GM19193 (cell line): ENCODE data around the gene FAM187B.

ENCODE experiments used
- POLR2A ChIP-seq: IDR thresholded peaks from 4 replicates; pipeline ENCODE4 v1.6.1; 2011; ENCODE audit not compliant: insufficient read depth, insufficient read length; ENCODE audit errors: extremely low read depth

FAM187B gene

DNA sequence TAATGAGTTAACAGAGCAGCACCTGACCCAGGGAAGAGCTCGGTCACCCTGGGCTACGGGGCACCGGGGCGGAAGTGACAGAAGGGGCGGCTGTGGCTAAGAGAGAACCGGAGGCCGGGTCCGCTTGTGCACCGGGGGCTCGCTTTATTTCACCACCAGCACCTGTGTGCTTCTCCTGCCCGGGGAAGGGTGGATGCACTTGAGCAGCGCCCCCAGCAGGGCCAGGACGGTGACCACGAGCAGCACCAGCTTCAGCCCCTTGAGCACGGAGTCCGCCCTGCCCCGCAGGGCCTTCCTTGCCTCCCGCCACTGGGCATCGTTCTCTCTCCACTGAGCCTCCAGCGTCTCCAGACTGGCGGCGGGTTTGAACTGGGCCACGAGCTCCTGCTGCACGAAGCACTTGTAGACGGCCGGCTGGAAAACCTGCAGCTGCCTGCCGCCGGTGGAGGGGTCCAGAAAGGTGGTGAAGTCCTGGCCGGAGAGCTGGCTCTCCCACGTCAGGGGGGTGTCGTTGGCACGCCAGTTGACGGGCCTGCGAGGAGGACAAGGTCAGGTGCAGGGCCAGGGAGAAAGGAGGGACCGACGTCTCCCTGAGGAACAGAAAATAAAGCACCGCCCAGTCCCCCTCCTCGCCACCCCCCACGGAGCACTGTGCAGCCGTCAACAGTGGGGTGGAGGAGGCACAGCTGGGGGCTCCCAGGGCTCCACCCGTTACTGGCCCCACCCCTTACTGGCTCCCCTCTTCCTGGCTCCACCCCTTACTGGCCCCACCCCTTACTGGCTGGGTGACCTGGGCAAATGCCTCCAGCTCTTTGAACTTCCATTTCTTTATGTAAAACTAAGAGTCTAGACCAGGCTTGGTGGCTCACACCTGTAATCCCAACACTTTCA lies 3.6 kb downstream of the FAM187B start:
- no peak for TF ChIP-seq POLR2A

DNA sequence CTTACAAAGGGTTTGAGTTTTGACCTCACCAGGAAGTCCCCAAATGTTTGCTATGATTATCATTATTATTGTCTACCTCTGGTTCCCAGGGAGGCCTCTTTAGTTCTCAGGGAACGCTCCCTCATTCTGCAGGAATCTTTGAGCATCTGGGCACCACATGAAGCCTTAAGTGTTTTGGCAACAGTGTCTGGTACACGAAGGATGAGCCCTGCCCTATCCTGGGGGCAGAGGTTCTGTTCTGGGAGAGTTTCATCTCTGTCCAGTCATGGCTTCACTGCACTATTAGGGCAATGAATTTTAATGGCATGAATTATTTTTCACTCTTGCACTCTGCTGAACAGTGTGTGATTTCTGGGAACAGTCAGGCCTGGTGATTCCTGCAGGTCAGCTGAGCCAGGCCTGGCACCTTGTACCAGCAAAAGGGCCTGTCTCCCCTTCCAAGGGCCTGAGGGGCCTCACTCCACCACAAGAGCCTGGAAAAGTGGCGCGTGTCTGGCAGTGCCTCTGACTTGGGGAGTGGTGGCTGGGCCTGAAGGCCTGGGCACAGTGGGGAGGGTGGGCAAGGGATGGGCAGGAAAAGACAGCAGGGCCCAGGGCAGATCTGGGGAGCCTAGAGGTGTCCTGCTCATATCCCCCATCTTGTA lies 4.6 kb downstream of the FAM187B start:
- TF ChIP-seq POLR2A, result no peak

DNA sequence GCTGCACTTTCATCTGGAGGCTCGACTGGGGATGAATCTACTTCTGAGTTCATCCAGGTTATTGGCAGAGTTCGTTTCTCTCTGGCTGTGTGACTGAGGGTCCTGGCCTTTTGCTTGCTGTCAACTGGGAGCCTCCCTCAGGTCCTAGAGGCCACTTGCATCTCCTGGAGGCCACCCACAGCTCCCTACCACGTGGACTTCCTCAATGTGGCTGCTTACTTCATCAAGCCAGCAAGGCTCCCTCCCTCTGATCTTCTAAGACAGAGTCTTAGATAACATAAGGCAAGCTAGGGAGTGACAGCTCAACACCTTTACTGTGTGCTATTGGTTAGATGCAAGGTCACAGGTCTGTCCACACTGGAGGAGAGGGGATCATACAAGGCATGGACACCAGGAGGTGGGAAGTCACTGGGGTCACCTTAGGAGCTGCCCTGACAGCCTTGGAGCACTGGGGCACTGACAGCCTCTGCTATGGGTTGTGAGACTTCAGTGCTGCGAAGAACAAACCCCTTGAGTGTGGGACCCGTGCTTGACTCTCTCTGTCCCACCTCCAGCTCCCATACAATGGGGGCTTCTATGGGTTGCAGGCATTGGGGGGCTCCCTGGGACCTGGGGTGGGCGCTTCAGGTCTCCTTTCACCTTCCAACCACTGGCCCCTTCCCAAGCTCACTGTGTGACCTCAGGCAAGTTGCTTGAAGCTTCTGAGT lies 5.3 kb downstream of the FAM187B start:
- TF ChIP-seq POLR2A, result no peak

DNA sequence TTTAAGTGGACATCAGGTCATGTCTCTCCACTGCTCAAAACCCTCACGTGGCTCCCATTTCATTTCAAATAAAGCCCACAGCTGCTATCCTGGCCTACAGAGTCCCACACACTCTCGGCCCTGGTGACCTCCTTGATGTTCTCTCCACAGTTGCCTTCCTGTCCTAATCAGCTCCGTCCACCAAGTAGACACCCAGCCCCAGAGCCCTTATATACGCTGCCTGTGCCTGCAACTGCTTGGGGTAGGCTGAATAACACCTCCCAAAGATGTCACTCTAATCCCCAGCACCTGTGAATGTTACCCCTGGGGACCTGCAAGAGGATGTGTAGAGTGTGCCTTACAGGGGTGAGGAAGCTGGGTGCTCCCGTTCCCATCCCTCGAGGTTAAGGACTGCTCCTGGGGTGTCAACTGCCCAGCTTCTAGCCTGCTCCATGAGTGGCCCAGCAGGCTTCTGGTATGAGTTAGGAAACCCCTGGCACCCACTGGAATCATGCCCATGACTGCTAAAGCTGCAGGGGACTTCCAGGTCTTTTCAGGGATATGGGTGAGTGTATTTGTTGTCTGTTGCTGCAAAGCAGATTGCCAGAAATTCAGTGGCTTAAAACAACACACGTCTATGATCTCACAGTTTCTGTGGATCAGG lies 6.0 kb downstream of the FAM187B start:
- no peak for TF ChIP-seq POLR2A

DNA sequence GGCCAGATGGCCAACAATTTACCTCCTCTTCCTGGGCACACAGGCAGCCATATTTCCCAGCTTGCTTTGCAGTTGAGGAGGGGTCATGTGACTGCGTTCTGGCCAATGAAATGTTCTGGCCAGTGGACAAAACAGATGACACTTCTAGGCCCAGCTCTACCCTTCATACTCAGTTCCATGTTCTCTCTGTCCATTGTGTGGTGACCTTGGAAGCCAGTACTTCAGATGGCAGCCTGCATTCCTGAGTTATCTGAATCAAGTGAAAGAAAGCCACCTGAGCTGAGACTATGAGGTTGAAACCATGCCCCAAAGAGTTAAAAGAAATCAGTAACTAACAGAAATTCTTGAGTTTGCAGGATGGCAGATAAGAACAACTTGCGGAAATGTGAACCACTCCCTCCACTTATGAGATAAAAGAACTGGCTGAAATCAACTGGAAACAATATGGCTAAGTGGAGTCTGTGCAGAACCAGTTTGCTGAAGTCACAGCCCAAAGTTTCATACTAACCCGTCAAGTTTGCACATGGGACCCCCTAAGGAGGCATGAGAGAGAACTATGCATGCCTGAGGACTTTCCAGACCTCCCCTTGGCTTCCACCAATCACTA lies 8.1 kb downstream of the FAM187B start:
- no peak for TF ChIP-seq POLR2A

DNA sequence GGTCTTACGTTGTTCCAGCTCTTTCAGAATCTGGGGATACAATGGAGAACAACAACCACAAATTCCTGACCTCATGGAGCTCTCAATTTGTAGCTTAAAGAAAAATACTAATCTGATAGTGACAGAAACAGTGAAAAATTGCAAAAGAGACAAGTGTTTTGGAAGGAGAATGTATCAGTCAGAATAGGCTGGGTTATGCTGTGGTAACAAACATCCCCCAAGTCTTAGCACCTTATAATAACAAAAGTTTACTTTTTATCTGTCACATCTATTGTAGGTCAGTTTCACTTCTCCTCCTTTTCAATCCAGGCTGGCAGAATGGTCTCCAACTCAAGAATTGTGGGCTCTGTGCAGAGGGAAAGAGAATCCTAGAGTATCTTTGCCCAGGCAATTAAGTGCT lies 9.5 kb downstream of the FAM187B start:
- no peak for TF ChIP-seq POLR2A

DNA sequence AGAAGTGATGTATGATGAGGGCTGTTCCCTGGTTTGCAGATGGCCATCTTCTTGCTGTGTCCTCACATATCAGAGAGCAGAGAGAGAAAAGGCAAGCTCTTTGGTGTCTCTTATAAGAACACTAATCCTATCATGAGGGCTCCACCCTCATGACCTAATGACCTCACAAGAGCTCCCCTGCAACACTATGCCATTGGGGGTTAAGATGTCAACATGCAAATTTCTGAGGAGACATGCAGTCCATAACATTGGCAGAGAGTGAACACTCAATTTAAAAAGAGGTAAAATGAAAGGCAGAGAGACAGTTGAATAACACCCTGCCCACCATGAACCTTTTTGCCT lies 10.9 kb downstream of the FAM187B start:
- no peak for TF ChIP-seq POLR2A

DNA sequence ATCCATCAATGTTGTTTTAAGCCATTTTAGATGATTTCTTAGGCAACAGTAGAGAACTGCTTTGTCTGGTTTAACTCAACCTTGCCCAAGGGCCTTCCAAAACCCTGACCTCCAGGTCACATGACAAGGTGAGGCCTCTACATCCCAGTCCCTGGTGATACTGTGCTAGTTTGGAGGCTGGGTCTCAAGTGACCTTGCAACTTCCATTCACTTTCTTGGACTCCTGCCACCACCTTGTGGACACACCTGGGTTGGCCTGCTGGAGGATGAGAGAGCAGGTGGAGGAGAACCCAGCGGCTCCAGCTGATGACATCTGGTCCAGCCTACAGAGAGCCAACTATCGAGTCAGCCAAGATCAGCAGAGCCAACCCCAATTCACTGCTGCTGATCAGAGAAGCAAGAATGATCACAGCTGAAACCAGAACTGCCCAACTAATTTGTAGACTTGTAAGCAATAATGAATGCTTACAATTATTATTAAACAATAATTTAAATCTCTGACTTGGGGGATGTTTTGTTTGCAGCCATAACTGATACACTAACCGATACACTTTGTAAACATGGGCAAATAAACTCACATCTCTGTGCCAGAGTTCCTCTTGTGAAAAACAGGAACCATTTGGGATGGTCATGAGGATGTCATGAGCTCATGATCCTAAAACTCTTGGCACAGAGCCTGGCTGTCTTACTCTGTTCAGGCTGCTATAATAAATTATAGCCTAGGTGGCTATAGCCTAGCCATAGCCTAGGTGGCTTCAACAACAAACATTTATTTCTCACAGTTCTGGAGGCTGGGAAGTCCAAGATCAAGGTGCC lies 11.5 kb downstream of the FAM187B start:
- no peak for TF ChIP-seq POLR2A

DNA sequence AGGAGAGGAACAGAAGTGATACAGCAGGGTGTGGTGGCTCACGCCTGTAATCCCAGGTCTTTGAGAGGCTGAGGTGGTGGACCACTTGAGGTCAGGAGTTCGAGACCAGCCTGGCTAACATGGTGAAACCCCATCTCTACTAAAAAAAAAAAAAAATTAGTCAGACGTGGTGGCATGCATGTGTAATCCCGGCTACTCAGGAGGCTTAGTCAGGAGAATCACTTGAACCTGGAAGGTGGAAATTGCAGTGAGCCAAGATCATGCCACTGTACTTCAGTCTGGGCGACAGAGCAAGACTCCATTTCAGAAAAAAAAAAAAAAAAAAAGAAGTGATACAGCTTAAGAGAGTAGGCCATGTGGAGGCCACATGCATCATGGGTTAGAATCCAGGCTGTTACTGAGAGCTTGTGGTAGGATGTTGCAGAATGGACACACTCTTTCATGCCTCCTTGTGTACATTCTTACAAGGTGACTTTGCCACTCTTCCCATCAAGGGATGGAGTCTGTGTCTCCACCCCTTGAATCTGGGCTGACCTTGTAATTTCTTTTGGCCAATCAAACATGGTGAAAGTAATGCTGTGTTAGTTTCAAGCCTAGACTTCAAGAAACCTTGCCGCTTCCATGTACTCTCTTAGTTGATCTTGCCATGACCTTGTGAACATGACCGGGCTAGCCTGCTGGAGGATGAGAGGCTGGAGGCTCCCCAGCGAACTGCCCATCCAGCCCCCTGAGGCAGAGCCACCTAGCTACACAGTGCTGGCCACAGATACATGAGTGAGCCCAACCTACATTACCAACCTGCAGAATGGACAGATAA lies 12.3 kb downstream of the FAM187B start:
- no peak for TF ChIP-seq POLR2A

DNA sequence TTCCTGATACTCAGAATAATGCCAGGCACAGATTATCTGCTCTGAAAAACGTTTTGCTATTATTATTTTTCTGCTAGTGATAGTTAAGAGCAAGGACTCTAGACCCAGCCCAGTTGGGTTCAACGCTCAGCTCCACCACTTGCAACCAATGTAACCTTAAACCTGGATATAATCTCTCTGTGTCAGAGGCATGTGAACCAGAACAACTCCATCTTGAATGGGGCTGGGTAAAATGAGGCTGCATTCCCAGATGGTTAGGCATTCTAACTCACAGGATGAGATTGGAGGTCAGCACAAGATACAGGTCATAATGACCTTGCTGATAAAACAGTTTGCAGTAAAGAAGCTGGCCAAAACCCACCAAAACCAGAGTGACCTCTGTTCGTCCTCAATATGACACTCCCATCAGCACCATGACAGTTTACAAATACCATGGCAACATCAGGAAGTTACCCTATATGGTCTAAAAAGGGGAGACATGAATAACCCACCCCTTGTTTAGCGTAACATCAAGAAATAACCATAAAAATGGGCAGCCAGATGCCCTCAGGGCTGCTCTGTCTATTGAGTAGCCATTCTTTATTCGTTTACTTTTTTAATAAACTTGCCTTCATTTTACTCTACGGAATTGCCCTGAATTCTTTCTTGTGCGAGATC lies 13.6 kb downstream of the FAM187B start:
- TF ChIP-seq POLR2A, result no peak

DNA sequence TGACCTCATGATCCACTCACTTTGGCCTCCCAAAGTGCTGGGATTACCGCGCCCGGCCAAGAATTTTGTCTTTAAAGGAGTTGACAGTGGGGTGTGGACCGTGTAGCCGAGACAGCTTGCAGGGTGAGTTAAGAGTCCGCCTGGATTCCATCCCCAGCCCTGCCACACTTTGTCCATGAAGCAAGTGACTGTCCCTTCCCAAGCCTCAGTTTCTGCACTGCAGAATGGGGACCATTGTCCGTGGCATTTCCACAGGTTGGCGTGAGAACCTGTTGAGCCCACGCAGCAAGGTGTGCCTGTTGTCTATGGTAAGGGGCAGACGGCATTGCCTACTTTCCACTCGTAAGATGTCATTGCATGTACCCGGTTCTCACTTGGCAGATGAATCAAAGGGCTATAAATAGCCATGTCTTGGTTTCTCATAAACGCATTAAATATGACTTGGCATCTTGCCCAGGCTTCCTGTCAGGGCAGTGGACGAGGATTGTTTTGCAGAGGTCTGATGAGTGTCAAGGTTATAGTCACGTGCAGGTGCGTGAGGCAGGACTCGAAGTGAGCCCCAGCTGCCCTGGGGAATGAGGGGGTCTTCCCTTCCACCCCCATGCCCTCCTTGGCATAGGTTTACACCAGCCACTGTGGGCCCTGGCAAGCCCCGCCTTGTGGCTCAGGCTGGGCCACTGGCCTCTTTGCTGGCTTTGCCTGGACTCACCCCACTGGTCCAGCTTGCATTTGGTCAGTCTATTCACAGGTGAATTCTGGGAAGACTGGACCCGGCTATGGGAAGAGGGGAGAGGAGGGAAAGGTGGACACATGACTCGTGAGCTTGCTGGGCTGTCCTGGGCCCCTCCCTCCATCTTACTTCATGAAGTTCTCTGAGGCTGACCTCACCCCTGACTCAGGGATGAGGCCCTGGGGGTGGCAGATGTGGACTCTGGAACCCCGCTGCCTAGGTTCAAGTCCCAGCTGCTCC lies 14.6 kb downstream of the FAM187B start:
- no peak for TF ChIP-seq POLR2A

DNA sequence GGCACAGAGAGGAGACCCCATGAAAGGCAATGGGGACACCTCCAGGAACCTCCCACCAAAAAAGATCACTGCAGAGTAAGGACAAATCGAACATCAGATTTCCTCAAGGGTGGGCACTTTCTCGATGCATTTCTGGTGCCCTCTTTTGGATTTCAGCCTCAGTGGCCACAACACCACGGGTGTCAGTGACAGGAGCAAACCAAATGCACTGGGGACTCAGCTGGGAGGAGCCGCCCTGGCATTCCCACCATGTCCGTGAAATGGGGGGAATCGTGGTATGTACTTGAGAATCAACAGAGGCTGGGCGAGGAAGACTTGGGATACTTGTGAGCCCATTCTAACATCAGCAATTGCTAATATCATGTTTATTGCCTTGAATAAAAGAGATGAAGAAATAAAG lies 16.3 kb downstream of the FAM187B start:
- no peak for TF ChIP-seq POLR2A
